Measurements from ENCODE around the gene CDK16. TPM values are rescaled to one million over a fixed set of nuclear protein-coding genes. Genes with fewer than 3 reads are reported as not detected.
"Not testable (repeated sequence)": the region's sequence is repeated elsewhere in the genome, so short reads cannot be mapped to it uniquely, and the experiment has no call there.

CDK16 gene
- total RNA-seq, 1 donor from 2014 or later = 57.5 TPM

GRCh38 chrX:47245156-47245555 is 26.7 kb downstream of the CDK16 start:
- intact Hi-C loops (cut with micrococcal nuclease) = no loop called here

GRCh38 chrX:47247206-47247998 is 28.9 kb downstream of the CDK16 start:
- intact Hi-C loops (cut with micrococcal nuclease) = no loop called here

DNA sequence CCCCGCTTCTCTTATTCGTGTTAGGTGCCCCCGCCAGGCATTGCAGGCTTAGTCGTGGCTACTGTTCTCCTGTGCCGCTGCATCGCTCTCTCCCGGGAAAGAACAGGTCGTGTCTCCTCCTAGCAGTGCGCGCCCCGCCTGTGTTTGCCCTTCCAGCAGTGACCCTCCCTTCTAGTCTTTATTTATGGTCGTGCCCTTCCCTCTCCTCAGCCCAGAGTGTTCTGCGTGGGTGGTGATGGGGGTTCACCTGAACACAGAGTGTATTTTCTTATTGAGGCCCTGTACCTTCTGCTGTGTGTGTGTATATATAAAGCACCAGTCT is 29.5 kb downstream of the CDK16 start:
- intact Hi-C loops (cut with micrococcal nuclease) = no loop called here

DNA sequence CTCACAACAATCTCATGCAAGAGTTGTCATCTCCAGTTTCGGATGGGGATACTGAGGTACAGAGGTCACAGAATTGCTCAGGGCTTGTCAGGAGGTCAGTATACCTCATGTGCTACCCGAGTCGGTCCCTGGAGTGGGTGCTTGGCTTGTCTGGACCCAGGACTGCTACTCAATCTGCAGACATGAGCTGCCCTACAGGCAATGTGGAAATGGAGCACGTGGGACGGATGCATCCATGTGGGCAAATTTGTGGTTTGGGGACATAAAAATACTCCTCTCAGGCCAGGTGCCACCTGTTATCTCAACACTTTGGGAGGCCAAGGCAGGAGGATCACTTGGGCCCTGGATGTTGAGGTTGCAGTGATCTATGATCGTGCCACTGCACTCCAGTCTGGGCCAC is 30.1 kb downstream of the CDK16 start:
- intact Hi-C loops (cut with micrococcal nuclease) = no loop called here

GRCh38 chrX:47250017-47250347 is 31.5 kb downstream of the CDK16 start:
- intact Hi-C loops (cut with micrococcal nuclease) = no loop called here

DNA sequence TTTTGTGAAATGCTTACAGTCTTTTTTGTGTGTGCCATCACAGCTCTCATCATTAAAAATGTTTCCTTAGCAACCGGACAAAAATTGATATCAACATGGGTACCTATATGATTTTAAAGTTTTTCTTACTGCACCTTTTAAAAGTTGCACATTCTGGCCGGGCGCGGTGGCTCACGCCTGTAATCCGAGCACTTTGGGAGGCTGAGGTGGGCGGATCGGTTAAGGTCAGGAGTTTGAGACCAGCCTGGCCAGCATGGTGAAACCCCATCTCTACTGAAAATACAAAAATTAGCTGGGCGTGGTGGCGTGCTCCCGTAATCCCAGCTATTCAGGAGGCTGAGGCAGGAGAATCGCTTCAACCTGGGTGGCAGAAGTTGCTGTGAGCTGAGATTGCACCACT is 39.1 kb downstream of the CDK16 start:
- intact Hi-C loops (cut with micrococcal nuclease) = not testable (repeated sequence)

- intact Hi-C loops (cut with micrococcal nuclease) = no loop called here
Observed at GRCh38 chrX:47264483-47265173, 46.1 kb downstream of the CDK16 start.

- intact Hi-C loops (cut with micrococcal nuclease) = no loop called here
Observed at GRCh38 chrX:47266643-47267042, 48.2 kb downstream of the CDK16 start.

GRCh38 chrX:47272013-47272408 is 53.5 kb downstream of the CDK16 start:
- intact Hi-C loops (cut with micrococcal nuclease) = no loop called here

DNA sequence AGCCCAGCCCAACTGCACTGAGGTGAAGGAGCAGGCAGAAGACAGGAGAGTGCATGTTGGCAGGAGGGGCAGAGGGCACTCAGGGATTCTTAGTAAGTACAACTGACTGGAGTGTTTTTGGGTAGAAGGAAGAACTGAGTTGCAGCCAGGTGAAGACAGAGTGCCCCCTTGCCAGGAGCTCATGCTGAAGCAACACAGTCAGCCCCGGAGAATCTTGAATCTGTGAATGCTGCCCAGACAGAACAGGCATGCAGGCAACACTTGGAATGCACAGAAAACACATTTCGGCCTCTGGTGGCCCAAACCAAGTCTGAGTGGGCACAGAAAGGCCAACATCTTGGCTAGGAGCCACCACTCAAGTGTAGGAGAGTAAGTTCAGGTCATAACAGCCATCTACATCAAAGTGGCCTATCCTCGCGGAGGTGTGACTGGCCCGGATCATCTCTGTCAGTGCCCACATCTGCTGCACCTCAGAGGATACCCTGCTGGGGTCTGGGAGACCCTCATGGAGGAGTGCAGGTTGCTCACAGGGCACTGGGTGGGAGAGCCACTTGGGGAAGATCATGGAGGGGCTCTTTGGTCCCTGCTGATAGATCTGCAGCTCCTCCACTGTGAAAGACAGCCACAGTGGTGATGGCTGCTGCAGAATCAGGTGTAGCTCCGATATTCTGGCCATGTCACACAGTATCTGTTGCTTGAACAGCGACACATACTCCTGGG is 54.7 kb downstream of the CDK16 start:
- intact Hi-C loops (cut with micrococcal nuclease) = no loop called here

DNA sequence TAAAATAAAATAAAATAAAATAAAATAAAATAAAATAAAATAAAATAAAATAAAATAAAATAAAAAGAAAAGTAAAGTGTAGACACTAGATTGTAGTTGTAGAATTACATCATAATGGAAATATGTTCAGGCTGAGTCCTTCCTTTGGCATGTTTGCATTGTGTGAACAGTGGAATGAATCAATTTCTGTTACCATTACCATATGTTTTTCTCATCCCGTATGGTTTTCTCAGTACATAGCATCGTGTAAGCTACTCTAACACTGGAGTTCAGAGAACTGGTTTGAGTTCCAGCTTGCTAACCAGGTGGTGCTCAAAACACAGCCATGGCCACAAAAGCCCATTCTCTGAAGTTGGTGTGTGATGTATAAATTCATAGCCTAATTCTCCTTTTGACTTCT is 60.2 kb downstream of the CDK16 start:
- intact Hi-C loops (cut with micrococcal nuclease) = no loop called here

Other genes starting within 250 kb of the CDK16 start
- not detected in 2 replicates for gene RGN, start 140.2 kb upstream of the CDK16 start, total RNA-seq
- 102 and 106 TPM in 2 replicates for gene NDUFB11, start 74.0 kb upstream of the CDK16 start, total RNA-seq
- 58.0 and 58.7 TPM in 2 replicates for gene RBM10, start 73.5 kb upstream of the CDK16 start, total RNA-seq
- 197 and 205 TPM in 2 replicates for gene UBA1, start 24.9 kb upstream of the CDK16 start, total RNA-seq
- 22.4 and 24.2 TPM in 2 replicates for gene USP11, start 14.3 kb downstream of the CDK16 start, total RNA-seq
- 0.25 and 0.39 TPM in 2 replicates for gene ZNF157, start 151.9 kb downstream of the CDK16 start, total RNA-seq